Measurements from ENCODE around the gene CDHR1.

Gene CDHR1

GRCh38 chr10:84184517-84184916 is 9.8 kb upstream of the CDHR1 start:
- no peak for TF ChIP-seq CTCF (IDR thresholded peaks at IDR 0.05)
- Histone ChIP-seq H3K36me3 (no peaks in the 10 kb centered on the region), H3K4me1 (ENCODE audit: control insufficient read depth in 1 of 2, insufficient read depth in 1 of 2, low read depth in 1 of 2, low read length in 1 of 2) (no peaks in the 10 kb centered on the region), H3K27me3 (peaks cover 19% of the 10 kb centered on the region), H3K4me3 (ENCODE audit: low read depth in 1 of 2, low read length in 1 of 2) (no peak overlapping the region), H3K27ac (no peak overlapping the region), H3K9me3 (no peaks in the 10 kb centered on the region)

GRCh38 chr10:84185526-84186175 is 8.7 kb upstream of the CDHR1 start:
- Histone ChIP-seq H3K9me3 (no peaks in the 10 kb centered on the region), H3K4me3 (ENCODE audit: low read depth in 1 of 2, low read length in 1 of 2) (no peak overlapping the region), H3K4me1 (ENCODE audit: control insufficient read depth in 1 of 2, insufficient read depth in 1 of 2, low read depth in 1 of 2, low read length in 1 of 2) (no peaks in the 10 kb centered on the region), H3K36me3 (no peaks in the 10 kb centered on the region), H3K27ac (no peak overlapping the region), H3K27me3 (peaks cover 27% of the 10 kb centered on the region)
- TF ChIP-seq CTCF (IDR thresholded peaks at IDR 0.05) = no peak

DNA sequence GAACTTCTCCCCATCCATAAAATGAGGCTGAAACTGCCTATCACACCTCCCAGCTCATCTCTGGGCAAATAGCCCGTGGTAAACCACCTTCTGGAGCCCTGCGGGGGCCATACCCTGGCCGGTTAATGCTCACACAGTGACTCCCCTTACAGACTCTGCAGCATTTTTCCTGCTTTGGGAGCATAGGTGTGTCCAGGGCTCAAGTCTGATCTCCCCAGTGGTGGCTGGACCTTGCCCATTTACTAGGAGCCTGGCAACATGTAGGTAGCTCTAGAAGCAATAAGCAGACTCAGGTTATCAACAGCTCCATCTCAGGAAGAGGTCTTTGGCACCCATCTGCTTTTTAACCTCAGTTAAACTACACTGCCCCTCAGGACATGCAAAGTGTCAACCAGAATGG is 5.5 kb upstream of the CDHR1 start:
- Histone ChIP-seq H3K4me3 (ENCODE audit: low read depth in 1 of 2, low read length in 1 of 2) (no peak overlapping the region), H3K27me3 (peaks cover 59% of the 10 kb centered on the region), H3K27ac (no peak overlapping the region), H3K36me3 (no peaks in the 10 kb centered on the region), H3K4me1 (ENCODE audit: control insufficient read depth in 1 of 2, insufficient read depth in 1 of 2, low read depth in 1 of 2, low read length in 1 of 2) (no peaks in the 10 kb centered on the region), H3K9me3 (no peaks in the 10 kb centered on the region)
- TF ChIP-seq CTCF (IDR thresholded peaks at IDR 0.05) = no peak

GRCh38 chr10:84190621-84191020 is 3.7 kb upstream of the CDHR1 start:
- peaks cover 77% of the 10 kb centered on the region for H3K27me3 ChIP-seq
- H3K4me3 ChIP-seq (ENCODE audit: low read depth in 1 of 2, low read length in 1 of 2) = no peak overlapping the region
- TF ChIP-seq CTCF (IDR thresholded peaks at IDR 0.05) = no peak
- H3K27ac ChIP-seq = no peak overlapping the region
- H3K9me3 ChIP-seq = no peaks in the 10 kb centered on the region
- H3K4me1 ChIP-seq (ENCODE audit: control insufficient read depth in 1 of 2, insufficient read depth in 1 of 2, low read depth in 1 of 2, low read length in 1 of 2) = peaks cover 0 to 9% of the 10 kb centered on the region in 2 experiments
- no peaks in the 10 kb centered on the region for H3K36me3 ChIP-seq

GRCh38 chr10:84191106-84191505 is 3.2 kb upstream of the CDHR1 start:
- TF ChIP-seq CTCF (IDR thresholded peaks at IDR 0.05) = no peak
- Histone ChIP-seq H3K4me1 (ENCODE audit: control insufficient read depth in 1 of 2, insufficient read depth in 1 of 2, low read depth in 1 of 2, low read length in 1 of 2) (peaks cover 0 to 9% of the 10 kb centered on the region in 2 experiments), H3K27ac (no peak overlapping the region), H3K9me3 (no peaks in the 10 kb centered on the region), H3K4me3 (ENCODE audit: low read depth in 1 of 2, low read length in 1 of 2) (no peak overlapping the region), H3K36me3 (no peaks in the 10 kb centered on the region), H3K27me3 (peaks cover 82% of the 10 kb centered on the region)

Data from neutrophil (primary cell).